CD4-positive, alpha-beta T cell treated with Interleukin-10 for 1 hour (primary cell): ENCODE results near the gene TMEM119.
"Not testable (repeated sequence)": the region's sequence is repeated elsewhere in the genome, so short reads cannot be mapped to it uniquely, and the experiment has no call there.

Source experiments
- DNase-seq: peaks from one replicate; pipeline ENCODE4 v3.0.0-alpha.2; 2020

The TMEM119 gene

DNA sequence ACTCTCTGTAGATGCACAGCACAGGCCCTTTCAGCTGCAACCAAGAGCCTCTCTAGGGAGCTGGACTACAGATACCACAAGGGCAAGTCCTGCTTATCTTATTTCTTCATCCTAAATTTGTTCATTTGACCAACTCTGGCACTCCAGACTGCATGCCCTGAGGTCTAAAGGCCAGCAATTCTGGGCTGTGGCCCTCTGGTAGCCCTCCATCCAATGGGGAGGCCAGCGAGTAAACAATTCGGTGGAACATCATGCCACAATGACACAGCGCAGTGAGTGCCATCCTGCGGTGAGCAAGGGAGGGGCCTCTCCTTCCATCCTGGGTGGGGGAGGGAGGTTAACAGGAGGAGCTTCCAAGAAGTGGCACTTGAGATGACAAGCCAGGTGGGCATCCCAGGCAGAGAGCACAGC lies 36.5 kb upstream of the TMEM119 start:
- DNase-seq, result peak; percentile 61

DNA sequence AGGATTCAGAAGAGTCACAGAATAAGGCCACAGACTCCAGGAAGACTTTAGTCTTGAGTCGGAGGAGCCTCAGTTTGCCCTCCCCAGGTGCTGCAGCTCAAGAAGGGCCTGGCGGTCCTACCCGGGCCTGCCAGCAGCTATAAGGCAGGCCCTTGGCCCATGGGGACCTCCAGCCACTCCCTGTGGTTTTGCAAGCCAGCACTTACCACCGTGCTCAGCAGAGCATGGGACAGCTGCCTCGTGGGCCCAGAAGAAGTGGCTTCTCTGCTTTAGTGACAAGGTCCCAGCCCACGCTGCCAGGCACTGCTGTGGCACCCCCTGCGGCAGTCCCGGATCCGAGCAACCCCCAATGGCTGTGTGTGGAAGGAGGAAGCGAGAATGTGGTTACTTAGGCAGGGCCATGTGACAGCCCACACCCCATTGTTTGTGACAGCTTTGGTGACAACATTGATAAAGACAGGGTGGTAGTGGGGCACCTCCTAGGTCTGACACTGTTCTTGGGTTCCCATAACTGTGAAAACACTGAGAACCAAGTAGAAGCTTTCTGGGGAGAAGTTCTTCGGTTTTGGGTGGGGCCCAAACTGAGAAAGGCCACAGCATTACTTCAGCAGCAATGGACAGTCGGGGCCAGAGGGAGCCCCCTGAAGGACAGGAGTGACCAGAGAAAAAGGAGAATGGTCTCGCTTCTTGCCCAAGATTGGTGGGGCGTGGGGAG lies 35.8 kb upstream of the TMEM119 start, which contains the start of gene SELPLG:
Gene SELPLG, minus strand, starts transcription at position 361 of the 715 bp plus-strand sequence. CDS start 9,587 bp downstream, outside the sequence.
- peak; percentile 92 for DNase-seq

DNA sequence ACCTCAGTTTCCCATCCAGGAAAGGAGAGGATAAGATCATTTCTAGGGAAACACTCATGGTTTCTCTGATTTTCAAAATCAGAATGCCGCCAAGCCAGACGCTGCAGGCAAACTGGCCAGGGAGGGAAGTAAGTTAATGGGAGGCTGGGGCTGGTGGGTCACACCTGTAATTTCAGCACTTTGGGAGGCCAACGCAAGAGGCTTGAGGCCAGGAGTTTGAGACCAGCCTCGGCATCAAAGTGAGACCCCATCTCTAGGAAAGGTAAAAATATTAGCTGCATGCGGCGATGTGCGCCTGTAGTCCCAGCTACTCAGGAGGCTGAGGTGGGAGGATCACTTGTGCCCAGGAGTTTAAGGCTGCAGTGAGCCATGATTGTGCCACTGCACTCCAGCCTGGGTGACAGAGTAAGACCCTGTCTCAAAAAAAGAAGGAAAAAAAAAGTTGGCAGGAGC lies 35.2 kb upstream of the TMEM119 start:
- DNase-seq, result no peak

DNA sequence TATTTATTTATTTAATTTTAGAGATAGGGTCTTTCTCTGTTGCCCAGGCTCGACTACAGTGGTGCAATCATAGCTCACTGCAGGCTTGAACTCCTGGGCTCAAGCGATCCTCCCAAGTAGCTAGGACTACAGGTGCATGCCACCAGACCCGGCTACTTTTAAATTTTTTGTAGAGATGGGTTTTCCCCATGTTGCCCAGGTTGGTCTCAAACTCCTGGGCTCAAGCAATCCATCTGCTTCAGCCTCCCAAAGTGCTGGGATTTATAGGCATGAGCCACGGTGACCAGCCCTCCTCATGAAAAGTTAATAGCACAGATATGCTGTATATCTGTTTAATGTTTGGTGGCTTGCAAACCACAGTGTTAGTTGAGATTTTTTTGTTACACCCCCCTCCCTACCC lies 33.4 kb upstream of the TMEM119 start:
- not testable (repeated sequence) for DNase-seq

DNA sequence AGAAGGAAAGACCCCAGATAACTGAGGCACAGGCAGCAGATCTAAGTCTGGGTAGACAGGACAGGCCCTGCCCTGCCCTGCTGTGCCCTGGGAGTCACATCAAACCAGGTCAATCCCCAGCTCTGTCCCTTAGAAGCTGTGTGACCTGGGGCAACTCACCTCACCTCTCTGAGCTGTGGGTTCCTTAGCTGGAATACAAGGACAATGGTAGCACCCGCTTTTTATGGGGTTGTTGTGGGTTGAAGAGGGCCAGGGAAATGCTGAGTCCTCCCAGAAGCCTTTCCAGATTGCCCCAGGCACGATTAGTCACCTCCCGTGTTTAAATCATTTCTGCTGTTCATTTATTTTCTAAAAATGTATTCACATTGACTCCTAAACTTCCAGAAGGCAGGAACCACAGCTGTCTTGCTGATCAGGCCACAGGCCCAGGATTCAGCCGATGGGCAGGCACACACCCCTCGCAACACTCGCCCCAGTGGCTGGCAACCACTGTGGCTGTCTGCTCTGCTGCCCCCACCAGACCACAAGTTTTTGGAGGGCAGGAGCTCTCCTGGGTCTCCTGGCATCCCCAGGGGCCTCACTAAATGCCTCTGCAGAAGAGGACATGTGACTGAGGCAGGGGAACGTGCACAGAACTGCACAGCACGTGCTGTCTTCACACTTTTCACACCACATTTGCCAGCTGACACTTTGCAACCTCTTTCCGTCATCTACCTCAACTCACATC lies 32.8 kb upstream of the TMEM119 start:
- peak; percentile 53 for DNase-seq

DNA sequence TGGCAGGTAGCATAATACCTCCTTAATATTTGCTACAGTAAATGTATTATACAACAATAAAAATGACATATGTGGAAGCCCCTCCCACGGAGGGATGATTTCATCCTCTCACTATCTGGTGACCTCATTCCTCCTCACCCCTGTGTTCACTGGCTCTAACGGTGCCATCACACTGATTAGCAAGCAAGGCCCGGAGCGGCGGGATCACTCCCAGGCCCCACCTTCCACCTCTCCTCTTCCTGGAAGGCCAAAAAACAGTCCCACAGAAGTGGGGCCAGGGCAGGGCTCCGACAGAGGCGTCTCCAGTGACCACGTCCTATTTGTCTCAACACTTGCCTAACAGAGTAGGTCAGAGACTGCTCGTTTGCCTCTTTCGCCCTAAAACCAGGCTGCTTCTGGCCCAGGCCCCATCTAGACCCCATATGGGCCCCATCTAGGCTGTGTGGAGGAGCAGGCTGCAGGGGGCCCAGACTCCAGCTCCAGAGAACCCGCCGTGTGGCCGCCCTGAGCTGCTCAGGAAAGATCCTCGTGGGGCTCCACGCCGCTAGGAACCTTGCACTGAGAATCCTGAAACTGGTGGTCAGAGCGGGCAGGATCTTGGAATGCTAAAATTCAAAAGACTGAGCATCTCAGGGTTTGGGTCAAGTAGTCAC lies 32.1 kb upstream of the TMEM119 start:
- DNase-seq, result peak; percentile 83

DNA sequence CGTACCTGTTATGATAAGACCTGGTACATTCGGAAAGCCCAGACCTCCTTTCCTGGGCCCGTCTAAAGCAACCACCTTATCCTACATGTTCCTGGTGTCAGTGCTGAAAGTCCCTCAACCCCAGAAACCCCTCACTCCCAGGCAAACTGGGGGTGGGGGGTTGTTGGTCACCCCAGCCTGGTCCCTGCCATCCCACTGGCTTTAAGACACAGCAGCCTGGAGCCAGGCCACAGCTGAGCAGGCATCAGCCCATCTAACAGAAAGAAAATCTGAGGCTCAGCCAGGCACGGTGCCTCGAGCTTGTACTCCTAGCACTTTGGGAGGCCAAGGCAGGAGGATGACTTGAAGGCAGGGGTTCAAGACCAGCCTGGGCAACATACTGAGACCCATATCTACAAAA lies 31.3 kb upstream of the TMEM119 start:
- no peak for DNase-seq

DNA sequence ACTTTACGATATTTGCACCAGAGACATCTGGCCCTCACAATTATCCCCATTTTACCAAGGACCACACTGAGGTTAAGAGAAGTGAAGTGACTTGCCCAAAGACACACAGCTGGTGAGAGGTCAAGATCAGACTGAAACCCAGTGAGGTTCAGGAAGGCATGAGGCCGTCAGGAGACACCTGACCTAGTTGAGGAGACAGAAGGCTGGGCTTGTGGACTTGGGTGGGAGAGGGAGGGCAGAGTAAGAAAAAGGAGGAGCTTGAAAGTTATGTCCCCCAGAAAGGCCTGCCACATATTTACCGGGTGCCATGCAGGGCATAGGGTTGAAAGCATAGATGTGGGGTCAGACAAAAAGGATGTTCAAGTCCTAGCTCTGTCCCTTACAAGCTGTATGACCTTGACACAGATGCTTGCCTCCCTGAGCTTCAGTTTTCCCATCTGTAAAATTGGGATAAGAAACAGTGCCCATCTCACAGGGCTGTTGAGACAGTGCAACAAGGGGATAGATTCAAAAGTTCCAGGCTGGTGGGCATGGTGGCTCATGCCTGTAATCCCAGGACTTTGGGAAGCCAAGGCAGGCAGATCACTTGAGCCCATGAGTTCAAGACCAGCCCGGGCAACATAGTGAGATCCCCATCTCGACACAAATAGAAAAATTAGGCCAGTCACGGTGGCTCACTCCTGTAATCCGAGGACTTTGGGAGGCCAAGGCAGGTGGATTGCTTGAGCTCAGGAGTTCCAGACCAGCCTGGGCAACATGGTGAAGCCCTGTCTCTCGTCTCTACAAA lies 29.4 kb upstream of the TMEM119 start:
- DNase-seq, result no peak

DNA sequence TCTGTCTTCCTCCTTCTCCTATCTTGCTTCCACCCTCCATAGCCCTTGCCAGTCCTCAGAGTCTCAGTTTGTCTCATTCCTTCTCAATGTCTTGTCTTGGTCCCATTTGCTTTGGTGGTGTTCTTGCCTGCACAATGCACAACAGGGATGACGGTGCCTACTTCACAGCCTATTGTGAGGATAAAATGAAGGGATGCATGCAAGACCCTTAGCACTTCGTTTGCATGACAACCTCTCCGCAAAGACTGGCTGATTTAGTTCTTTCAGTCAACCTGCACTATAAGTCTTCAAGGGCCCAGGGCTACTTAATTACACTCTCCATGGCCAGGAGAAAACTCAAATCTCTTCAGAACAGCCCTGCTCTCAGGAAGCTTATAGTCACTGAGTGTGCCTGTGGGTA lies 27.3 kb upstream of the TMEM119 start:
- DNase-seq, result no peak

DNA sequence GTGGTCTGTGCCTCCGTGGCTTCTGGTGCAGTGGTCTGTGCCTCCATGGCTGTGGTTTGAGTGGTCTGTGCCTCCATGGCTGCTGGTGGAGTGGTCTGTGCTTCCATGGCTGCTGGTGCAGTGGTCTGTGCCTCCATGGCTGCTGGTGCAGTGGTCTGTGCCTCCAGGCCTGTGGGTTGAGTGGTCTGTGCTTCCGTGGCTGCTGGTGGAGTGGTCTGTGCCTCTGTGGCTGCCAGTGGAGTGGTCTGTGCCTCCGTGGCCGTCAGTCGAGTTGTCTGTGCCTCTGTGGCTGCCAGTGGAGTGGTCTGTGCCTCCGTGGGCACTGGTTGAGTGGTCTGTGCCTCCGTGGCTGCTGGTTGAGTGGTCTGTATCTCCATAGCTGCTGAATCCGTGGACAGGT lies 25.7 kb upstream of the TMEM119 start:
- DNase-seq, result no peak

DNA sequence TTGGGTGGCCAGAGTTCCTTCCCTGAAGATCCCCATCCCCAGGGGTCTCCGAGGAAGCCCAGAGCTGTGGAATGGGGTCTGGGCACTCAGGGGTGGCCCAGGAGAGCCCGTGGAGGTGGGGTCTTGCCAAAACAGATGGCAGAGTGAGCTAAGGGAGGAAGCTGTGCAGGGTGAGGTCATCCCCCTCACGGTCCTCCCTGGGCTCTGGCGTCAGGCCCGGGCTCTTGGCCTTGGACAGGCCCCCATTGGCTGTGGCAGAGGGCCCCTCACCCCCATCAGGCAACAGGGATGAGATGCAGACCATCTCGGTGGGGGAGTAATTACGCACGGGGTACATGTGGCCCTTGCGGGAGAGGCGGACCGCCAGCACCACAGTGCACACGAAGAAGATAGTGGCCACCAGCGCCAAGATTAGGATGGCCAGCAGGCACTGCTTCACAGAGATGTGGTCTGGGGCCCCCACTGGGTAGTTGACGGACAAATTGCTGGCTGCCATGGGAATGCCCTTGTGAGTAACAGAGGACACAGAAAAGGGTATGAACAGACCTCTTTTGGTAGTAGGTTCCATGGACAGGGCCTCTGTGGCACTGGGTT lies 25.1 kb upstream of the TMEM119 start:
- no peak for DNase-seq

DNA sequence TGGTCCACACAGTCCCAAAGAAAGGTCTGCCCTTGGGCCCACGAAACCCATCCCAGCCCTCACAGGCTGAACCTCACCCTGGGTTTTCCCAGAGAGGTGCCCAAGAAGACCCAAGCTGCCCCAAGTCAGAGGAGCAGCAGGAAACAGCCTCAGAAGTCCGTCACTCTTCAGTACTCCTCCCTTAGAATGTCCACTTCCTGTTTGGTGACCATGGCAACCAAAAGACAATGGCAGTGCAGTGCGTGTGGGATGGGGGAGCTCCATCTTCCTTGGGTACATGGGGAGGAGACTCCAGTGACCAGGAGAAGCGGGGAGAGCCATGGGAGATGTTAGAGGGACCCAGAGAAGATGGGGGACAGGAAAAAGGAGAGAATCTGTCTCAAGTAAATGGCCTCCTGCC lies 24.5 kb upstream of the TMEM119 start:
- DNase-seq, result peak; percentile 61

DNA sequence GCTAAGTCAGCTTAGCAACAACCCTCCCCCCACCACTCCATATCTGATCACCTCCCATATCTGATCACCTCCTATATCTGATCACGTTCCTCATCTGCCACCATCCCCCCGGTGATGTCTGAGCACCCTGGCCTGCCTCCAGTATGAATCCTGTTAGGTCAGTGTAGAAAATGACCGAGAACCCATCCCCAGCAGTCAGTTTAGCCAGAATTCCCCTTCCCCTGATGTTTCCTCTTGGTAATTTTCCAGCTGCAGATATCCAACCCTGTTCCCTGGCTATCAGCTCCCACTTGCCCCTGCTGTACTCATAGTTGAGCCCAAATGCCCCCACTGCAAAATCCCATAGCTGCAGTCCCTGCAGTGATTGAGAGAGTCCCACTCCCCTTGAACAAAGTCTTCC lies 23.3 kb upstream of the TMEM119 start:
- DNase-seq, result no peak

DNA sequence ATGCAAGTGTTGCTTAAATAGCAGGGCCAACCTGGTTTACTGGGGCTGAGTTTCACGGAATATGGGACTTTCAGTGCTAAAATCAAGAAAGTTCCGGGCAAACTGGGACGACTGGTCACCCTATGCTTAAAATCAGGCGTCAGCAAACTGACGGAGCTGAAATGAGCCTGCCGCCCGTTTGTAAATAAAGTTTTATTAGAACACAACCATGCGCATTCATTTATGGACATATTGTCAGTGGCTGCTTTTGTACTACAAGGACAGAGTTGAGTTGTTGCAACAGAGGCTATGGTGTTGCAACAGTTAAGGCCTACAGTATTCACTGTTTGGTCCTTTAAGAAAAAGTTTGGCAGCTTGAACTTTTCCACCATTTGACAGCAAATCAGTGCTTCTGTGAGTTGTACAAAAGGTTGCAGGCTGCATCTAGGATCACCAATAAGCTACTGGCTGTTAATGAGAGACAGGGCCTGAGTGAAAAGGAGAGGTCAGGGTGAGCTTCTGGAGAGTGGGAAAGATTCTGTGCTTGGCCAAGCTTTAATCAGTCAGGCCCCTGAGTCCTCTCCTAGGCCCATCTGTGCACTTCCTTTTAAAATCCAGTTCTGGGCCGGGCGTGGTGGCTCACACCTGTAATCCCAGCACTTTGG lies 22.5 kb upstream of the TMEM119 start:
- DNase-seq, result no peak

DNA sequence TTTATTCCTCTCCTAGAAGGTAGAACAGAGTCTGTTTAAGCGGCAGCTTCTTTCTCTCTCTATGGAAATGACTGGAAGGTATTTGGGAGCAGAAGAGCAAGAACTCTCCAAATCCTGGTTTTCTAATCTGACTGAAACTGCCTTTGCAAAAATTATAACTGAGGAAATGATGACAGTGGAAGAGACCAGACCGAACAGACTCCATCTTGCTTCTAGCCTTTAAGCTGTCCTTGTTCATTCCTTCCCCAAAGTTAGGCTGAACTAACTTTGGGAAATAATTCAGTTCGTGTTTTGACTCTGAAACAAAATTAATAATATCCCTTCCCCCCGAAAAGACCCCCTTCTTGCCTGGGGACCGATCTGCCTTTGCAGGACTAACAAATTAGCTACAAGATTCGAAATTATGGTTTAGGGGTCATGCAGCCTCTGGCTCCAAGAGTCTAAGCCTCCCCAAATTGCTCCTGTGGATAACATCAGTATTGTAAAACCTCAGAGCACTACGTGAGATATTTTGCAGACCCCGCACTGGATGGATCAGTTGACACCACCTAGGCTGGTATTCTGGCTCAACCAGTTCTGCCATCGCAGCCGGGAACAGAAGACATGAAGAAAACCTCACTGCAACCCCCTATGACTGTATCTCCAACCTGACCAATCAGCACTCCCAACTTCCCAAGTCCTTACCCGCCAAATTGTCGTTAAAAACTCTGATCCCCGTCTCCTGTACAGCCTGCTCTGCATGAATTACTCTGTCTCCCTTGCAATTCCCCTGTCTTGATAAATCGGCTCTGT lies 21.7 kb upstream of the TMEM119 start:
- no peak for DNase-seq

DNA sequence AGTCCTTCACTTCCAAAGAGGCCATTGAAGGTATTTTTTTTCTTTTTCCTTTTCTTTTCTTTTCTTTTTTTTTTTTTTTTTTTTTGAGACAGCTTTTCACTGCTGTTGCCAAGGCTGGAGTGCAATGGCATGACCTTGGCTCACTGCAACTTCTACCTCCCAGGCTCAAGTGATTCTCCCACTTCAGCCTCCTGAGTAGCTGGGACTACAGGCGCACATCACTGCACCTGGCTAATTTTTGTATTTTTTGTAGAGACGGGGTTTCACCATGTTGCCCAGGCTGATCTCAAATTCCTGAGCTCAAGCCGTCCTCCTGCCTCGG lies 21.0 kb upstream of the TMEM119 start:
- DNase-seq, result not testable (repeated sequence)

DNA sequence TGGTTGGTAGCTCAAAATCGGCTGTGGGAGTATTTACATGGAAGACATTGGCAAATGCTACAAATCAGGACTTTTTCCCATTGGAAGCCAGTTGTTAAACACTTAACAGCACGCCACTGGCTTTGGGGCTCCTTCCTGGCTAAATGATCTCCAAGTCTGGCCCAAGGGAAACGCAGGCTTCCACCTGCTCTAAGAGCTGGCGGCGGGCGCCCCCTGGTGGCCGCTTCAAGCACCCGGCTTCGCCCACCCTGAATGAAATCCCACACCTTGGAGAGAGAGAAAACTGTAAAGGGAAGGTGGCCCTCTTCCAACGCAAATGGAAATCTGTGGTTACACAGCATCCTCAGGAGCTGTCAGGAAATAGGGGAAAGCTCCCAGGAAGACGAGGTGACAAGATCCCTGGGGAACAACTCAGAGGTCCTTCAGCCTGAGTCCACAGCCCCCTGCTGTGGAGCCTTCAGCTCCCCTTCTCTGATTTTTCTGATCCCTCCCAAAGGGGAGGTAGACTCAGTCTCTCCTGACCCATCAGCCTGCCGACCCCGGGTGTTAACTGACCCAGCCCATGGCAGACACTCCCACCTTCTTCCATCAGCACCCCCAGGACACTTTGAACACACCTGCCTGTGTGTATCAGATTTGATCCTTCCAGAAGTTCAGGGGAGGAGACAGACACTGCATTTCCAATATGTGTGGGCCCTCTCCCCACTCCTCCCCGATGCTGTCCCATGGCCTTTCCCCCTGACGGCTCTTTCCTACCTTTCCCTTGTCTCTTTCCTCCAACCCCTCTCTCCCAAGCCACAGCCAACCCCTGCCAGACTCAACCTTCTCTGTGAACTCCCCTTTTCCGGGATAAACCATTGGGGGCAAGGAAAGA lies 20.4 kb upstream of the TMEM119 start:
- DNase-seq, result peak; percentile 78

DNA sequence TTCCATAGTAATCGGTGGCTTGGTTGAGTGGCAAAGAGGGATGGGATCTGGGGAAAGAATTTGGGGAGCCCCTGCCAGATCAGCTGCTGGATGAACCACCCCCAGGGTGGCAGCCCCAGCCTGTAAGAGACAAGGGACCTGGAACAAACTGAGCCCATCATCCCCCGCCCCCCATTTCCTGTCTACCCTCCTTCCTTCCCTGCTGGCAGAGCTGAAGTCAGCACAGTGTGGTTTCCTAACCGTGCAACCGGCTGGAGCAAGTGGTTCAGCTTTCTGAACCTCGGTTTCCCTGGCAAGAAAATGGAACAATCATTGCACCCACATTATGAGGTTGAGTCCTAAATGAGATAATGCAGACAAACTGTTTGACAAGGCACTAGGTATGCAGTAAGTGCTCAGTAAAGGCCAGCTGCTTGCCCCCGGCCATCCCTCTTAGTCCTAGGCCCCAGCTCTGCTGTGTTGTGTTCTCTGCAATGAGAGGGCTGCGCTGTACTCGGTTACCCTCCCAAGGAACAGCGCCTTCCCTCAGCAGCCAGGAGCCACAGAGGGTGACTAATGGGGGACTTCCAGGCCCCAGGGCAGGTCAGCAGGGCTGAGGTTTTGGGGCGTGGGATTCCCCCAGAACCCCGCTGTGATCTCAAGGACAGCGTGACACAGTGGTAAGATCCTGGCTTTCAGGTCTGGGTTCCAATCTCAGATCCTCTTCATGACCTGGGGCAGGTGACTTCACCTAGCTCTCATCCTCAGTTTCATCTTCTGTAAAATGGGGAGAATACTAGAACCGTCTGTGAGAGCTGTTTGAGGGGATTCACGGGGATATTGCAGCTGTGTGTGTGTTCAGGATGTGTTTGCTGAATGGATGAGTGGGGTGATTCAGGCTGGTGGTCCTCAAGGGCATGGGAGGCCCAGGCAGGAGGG lies 19.3 kb upstream of the TMEM119 start:
- DNase-seq, result peak; percentile 84

DNA sequence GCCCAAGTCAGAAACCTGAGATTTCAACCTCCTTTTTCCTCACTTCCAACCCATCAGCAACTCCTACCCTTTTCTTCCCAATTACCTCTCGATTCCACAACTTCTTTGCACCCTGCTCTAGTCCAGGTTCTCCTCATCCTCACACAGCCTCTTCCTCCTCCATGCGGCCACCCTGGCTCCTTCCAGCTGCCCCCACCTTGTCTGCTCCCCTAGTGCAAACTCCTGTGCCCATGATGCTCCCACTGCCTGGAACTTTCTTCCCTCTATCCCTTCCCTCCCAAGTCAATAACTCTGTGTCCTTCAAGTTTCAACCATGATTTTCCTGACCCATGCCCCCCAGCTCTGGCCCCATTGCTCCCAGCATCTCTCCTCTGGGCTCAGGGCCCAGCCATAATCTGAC lies 18.5 kb upstream of the TMEM119 start:
- no peak for DNase-seq
